Ammon's horn (tissue), 1 donor: ENCODE results near the gene GZMH.
"Not testable (repeated sequence)": the region's sequence is repeated elsewhere in the genome, so short reads cannot be mapped to it uniquely, and the experiment has no call there.

Experiments used
- DNase-seq: peaks from one replicate; pipeline ENCODE4 v3.0.0-alpha.2; 2016; ENCODE audit warnings: low spot score

The GZMH gene

DNA sequence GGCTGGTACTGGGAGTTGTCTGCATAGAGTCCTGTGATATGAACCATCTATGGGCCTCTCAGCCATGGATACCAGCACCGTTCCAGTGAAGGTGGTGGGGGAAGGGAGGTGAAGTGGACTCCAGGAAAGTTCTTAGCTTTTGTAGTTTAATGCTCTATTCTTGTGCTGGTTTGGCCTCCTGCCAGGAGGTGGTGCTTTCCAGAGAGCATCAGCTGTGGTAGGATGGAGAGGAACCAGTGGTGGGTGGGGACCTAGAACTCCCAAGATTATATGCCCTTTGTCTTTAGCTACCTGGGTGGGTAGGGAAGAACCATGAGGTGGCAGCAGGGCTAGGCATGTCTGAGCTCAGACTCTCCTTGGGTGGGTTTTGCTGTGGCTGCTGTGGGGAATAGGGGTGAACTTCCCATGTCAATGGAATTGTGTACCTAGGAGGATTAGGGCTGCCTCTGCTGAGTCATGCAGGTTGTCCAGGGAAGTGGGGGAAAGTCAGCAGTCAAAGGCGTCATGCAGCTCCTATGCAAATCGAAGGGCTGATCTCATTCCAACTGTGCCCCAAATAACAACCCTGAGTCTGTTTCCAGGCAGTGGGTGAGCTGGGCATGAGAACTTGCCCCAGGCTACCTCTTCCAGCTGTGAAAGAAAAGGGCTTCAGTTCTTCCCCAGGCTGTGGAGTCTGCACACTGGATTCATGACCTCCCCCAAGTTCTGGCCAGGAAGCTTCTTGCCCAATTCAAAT is 14.2 kb downstream of the GZMH start:
- DNase-seq: no peak

DNA sequence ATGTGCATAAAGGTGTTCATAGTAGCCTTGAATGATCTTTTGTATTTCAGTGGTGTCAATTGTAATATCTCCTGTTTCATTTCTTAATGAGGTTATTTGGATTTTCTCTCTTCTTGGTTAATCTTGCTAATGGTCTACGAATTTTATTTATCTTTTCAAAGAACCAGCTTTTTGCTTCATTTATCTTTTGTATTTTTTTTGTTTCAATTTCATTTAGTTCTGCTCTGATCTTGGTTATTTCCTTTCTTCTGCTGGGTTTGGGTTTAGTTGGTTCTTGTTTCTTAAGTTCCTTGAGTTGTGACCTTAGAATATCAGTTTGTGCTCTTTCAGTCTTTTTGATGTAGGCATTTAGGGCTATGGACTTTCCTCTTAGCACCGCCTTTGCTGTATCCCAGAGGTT is 18.5 kb downstream of the GZMH start:
- not testable (repeated sequence) for DNase-seq

DNA sequence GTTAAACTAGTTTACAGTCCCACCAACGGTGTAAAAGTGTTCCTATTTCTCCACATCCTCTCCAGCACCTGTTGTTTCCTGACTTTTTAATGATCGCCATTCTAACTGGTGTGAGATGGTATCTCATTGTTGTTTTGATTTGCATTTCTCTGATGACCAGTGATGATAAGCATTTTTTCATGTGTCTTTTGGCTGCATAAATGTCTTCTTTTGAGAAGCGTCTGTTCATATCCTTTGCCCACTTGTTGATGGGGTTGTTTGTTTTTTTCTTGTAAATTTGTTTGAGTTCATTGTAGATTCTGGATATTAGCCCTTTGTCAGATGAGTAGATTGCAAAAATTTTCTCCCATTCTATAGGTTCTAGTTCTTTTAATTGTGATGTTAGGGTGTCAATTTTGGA is 25.1 kb downstream of the GZMH start:
- DNase-seq: not testable (repeated sequence)

DNA sequence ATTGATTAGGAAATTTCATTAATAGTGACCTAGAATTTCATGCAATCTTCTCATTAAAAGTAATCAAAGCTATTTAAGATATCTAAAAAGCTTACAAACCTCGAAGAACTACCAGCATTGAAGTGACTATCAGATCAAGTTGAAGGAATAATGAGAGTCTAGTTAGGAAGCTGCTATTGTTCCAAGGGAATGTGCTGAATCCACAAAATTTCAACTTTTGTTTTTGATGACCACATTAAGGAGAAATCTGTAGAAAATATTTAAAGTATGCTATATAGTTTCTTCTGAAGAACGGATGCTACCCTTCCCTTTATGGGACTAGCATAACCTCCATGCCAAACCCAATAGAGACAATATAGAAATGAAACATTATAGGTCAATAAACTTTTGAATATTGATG is 30.9 kb downstream of the GZMH start:
- DNase-seq: no peak

DNA sequence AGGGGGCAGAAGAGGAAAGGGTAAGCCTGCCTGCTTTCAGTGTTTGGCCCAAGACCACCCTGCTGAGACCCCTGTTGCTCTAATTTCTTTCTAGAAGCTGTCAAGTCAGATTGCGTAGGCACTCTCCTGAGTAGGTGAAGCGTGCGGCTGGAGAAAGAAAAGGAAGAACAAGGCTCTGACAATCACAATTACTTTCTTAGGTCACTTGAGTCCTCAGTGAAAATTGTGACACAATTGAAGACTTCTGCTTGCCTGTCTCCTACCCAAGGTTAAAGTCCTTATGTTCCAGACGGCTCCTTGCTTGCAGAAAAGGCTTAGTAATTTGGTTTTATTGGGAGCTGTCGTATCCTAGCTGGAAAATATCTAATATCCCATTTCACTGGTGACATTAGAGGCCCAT is 32.7 kb downstream of the GZMH start:
- no peak for DNase-seq

DNA sequence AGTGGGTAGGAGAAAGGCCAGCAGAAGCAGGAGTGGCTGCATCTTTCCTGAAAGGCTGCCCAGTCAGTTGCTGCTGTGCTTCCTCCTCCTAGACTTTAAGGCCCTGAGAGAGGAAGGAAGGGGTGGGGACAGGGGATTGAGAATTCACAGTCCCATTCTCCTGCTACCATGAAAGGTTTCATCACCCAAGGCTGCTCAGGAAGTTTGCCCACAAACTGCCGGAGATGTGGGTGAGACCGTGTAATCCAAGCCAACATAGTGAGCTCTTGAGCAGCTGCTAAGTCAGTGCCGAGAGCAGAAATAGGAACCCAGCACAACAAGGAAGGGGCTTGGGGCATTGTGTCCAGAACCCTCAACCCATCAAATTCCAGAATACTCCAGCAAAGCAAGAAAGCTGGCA is 33.3 kb downstream of the GZMH start, which contains the start of gene CTSG:
Gene CTSG, minus strand, starts transcription at position 69 of the 400 bp plus-strand sequence. Its CDS starts 27 bp downstream, at position 42.
- DNase-seq: no peak

DNA sequence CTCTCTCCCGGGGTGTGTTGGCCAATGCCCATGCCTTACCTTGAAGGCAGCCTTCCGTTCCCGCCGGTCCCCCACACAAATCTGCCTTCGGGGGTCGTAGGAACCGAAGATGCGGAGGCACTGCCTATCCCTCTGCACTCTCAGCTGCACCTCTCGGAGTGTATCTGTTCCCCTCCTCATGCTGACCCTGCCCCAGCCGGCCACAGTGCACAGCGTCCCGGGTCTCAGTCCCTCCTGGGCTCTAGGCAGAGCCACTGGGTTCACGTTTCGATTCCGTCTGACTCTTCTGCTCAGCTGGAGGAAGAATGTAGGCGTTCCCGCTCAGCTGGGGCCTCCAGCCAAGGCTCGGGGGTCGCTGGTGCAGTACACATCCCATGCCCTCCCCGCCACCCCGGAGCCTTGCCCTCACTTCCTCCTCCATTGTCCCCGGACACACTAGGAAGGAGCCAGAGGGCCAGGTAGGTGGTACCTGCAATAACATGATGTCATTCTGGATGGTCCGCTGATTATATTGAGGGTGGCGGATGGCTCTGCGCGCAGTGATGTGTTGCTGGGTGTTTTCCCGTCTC is 35.2 kb downstream of the GZMH start:
- no peak for DNase-seq

DNA sequence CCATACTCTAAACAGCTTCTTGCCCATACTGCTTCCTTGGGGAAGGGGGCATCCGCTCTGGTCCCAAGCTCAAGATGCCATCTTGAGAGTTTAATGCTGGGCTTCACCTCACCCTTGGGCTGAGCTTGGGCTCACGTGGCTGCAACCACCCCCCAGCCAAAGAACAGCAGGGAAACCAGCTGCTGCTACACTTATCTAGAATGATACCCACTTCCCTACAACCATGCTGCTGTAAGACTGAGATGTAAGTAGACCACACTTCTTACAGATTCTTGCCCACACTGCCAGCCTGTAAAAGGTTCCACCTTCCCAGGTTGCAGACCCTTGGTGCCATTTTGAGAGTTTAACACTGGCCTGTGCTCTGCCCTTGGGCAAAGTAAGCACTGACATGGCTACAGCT is 43.2 kb downstream of the GZMH start:
- no peak for DNase-seq

DNA sequence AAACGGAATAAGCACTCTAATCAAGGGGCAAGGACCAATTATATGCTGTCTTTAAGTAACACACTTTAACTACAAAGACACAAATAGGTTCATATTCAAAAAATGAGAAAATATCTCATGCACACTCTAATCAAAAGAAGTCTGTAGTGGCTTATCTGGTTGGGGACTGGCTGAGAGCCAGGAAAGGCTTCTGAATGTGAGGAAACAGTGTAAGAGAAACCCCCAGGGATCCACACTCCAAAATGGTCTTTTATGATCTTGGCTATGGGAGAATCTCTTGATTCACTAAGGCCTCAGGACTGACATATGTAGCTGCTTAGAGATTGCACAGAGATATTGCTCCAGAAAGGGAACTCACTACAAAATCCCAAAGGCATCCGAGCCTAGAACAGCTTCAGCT is 43.7 kb downstream of the GZMH start:
- DNase-seq: no peak

DNA sequence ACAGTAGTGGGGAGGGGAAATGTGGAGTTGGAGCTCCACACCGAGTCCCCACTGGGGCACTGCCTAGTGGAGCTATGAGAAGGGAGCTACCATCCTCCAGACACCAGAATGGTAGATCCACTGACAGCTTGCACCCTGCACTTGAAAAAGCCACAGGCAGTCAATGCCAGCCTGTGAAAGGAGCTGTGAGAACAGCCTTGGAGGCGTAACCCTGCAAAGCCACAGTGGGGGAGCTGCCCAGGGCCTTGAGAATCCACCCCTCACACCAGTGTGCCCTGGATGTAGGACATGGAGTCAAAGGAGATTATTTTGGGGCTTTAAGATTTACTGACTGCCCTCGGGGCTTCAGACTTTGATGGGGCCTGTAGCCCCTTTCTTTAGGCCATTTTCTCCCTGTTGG is 46.0 kb downstream of the GZMH start:
- DNase-seq: no peak

DNA sequence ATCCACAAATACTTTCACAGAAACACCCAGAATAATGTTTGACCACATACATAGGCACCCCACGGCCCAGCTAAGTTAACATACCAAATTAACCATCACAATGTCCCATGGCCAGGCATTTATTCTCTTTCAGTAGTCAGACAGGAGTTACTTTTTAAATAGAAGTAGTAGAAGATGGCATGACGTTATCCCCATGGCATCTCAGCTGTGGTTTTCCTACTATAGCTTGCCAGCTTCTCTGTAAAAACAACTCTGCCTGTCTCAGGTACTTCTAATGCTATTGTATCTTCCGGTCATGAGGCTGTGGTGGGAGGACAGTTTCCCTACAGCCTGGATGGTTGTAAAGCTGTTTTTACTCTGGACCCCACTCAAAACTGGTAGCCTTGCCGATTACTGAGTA is 52.7 kb downstream of the GZMH start:
- no peak for DNase-seq
